GM12872 (cell line): Measurements from ENCODE around the gene VPS52.

Source experiments
- CTCF ChIP-seq: IDR thresholded peaks from 3 replicates; pipeline ENCODE4 v1.5.1; 2011; ENCODE audit warnings: low read depth, mild to moderate bottlenecking, low read length, moderate library complexity; ENCODE audit not compliant: insufficient read depth

Gene VPS52

DNA sequence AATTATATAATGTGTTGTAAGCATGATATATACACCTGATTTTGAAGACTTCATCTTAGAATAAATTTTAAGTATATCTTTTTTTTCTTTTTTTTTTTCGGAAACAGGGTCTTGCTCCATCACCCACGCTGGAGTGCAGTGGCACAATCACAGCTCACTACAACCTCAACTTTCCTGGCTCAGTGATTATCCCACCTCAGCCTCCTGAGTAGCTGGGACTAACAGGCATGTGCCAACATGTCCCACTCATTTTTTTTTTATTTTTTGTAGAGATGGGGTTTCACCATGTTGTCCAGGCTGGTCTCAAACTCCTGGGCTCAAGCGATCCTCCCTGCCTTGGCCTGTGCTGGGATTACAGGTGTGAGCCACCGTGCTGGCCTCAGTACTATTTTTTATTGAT, 17.1 kb downstream of the VPS52 start:
- no peak for TF ChIP-seq CTCF

GRCh38 chr6:33252759-33253158, 18.9 kb downstream of the VPS52 start:
- TF ChIP-seq CTCF: no peak

- TF ChIP-seq CTCF: no peak
Observed at GRCh38 chr6:33251395-33252012, 20.2 kb downstream of the VPS52 start.

- no peak for TF ChIP-seq CTCF
Observed at GRCh38 chr6:33250731-33251130, 20.9 kb downstream of the VPS52 start.

DNA sequence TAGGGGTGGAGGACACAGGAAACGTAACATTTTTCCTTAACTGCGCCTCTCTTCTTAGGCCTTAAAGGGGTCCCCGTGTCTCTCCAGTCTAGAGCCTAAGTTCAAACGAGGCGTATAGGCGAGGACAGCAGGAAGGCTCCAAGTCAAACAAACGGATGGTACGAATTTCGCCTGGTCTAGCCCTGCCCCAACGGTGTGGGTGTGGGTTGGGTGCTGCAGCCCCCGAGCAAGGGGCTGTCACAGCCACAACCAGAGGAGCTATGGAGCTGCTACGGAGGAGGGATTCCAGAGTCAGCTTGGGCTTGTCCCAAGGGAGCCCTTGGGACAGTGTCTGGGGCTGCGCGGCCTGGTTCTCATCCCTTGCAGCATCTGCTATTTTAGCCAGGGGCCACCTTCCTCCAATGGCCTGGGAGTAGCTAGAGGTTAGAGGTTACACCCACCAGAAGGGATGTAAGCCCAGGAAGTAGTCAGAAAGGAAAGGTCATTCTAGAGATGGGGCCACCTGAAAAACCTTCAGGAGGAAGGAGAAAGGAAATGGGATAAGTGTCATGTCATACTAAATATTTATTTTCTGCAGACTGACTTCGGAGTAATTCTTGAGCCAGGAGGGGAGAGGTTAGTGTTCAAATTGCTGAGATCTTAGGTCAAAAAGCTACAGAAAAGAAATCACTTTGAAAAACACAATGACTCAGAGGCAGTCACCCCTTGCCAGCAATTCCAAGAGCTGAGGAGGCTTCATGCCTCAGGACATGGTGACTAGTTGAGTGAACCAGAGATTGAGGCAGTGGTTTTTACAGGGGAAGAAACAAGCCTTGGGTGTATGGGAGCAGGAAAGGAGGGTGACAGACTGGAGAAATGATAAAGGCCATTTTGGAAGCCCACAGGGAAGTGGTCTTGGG, 21.7 kb downstream of the VPS52 start:
- no peak for TF ChIP-seq CTCF

- TF ChIP-seq CTCF: no peak
Observed at GRCh38 chr6:33248932-33249731, 22.5 kb downstream of the VPS52 start.

DNA sequence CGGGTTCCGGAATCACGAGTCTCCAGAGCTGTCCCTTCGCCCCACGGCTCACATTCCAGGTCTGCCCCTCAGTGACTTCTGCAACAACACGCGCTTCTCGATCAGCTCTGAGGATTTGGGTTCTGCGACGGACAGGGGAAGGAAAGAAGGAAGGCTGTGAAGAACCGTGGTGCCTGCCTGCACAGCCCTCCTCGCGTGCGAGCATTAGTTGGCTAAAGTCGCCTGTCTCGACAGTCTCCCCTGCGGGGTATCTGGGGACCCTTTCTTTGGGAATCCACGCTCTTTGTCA, 23.1 kb downstream of the VPS52 start:
- no peak for TF ChIP-seq CTCF
